Naive thymus-derived CD4-positive, alpha-beta T cell (primary cell): ENCODE data around the gene FBXL17. TPM values are rescaled to one million over a fixed set of nuclear protein-coding genes. Genes with fewer than 3 reads are reported as not detected.

ENCODE experiments used
- ATAC-seq: fragments of 150-1000 bp; cut with Tn5 transposase; 2 replicates; pipeline ENCODE4 v1.10.0; 2021; ENCODE audit warnings: mild to moderate bottlenecking, moderate library complexity
- CTCF ChIA-PET: fragments of 350-600 bp; sonication (Branson Sonifier 250); formaldehyde crosslinking; loops from one replicate; lab custom pipeline; 2021; ENCODE audit warnings: antibody characterized with exemption; lab: Charles Lee
- POLR2A ChIA-PET: fragments of 350-600 bp; sonication (Branson Sonifier 250); formaldehyde crosslinking; loops from one replicate; lab custom pipeline; 2021; ENCODE audit warnings: antibody characterized with exemption, inconsistent platforms; lab: Charles Lee
- DNase-seq, 9 donors: peaks; one replicate each; pipeline versions ENCODE4 v3.0.0 to v3.0.0-alpha.2; 2020 to 2022; ENCODE audit warnings: mixed read lengths in 1 of 9
- H3K27ac ChIP-seq: one replicate; pipeline ENCODE4 v1.7.0; 2013; ENCODE audit warnings: mild to moderate bottlenecking, low read depth, low read length, moderate library complexity
- H3K27me3 ChIP-seq, 2 donors: one replicate each; pipeline ENCODE4 v1.7.0; 2013; ENCODE audit warnings: low read length in 2 of 2, mild to moderate bottlenecking in 2 of 2, moderate library complexity in 2 of 2; ENCODE audit not compliant: control insufficient read depth in 2 of 2, insufficient read depth in 2 of 2
- H3K36me3 ChIP-seq, 3 experiments: 1 replicate in 2 of 3; 2 replicates in 1 of 3; pipeline ENCODE4 v1.7.0; 2013; ENCODE audit warnings: low read length in 3 of 3, mild to moderate bottlenecking in 3 of 3, moderate library complexity in 1 of 3; ENCODE audit not compliant: insufficient read depth in 3 of 3, control insufficient read depth in 2 of 3
- H3K4me1 ChIP-seq, 2 donors: one replicate each; pipeline ENCODE4 v1.7.0; 2013; ENCODE audit warnings: low read length in 2 of 2, mild to moderate bottlenecking in 2 of 2, moderate library complexity in 1 of 2; ENCODE audit not compliant: control insufficient read depth in 2 of 2, insufficient read depth in 2 of 2
- H3K4me3 ChIP-seq: 2 replicates; pipeline ENCODE4 v1.7.0; 2013; ENCODE audit warnings: mild to moderate bottlenecking, low read length
- H3K9me3 ChIP-seq, 3 experiments: 1 replicate in 2 of 3; 2 replicates in 1 of 3; pipeline ENCODE4 v1.7.0; 2013; ENCODE audit warnings: low read length in 3 of 3; ENCODE audit not compliant: control insufficient read depth in 2 of 3
- H3K27ac Mint-ChIP-seq, 9 donors: one replicate each; pipeline ENCODE4 v1.8.0; 2020 to 2022; ENCODE audit warnings: mixed read lengths in 9 of 9, mild to moderate bottlenecking in 8 of 9, moderate library complexity in 5 of 9, inconsistent platforms in 2 of 9
- H3K27me3 Mint-ChIP-seq, 5 donors: one replicate each; pipeline ENCODE4 v1.8.0; 2021 to 2022; ENCODE audit warnings: mixed read lengths in 5 of 5, mild to moderate bottlenecking in 1 of 5
- H3K36me3 Mint-ChIP-seq, 5 donors: one replicate each; pipeline ENCODE4 v1.8.0; 2020 to 2022; ENCODE audit warnings: mixed read lengths in 5 of 5, mild to moderate bottlenecking in 3 of 5, inconsistent platforms in 1 of 5
- H3K4me1 Mint-ChIP-seq, 7 donors: one replicate each; pipeline ENCODE4 v1.8.0; 2020 to 2022; ENCODE audit warnings: mixed read lengths in 7 of 7, mild to moderate bottlenecking in 3 of 7, inconsistent platforms in 1 of 7
- H3K4me3 Mint-ChIP-seq, 10 donors: one replicate each; pipeline ENCODE4 v1.8.0; 2020 to 2022; ENCODE audit warnings: mild to moderate bottlenecking in 10 of 10, mixed read lengths in 10 of 10, moderate library complexity in 6 of 10, inconsistent platforms in 2 of 10
- H3K9me3 Mint-ChIP-seq, 11 donors: one replicate each; pipeline ENCODE4 v1.8.0; 2020 to 2022; ENCODE audit warnings: mixed read lengths in 11 of 11, mild to moderate bottlenecking in 4 of 11, inconsistent platforms in 1 of 11, moderate library complexity in 1 of 11
- intact Hi-C, 2 donors: fragments of 100-400 bp; cut with micrococcal nuclease; formaldehyde crosslinking; loops; one replicate each; pipeline ENCODE4 v1.15.1; 2023
- polyA plus RNA-seq, 2 donors: library from polyadenylated mRNA; unstranded; fragments of 300-500 nt; fragmentation: Illumina TruSeq; gene quantifications; one replicate each; pipeline ENCODE4 v1.2.3, GENCODE V29; 2021
- total RNA-seq, 6 experiments: library from RNA in 5 of 6; stranded (reverse) in 5 of 6; gene quantifications; 1 replicate in 5 of 6; 2 replicates in 1 of 6; pipeline ENCODE4 v1.2.3 and lab custom pipeline; 2021 to 2026

Gene FBXL17
- total and polyA plus RNA-seq, 7 experiments from 2014 or later, result 4.4 to 28.4 (median 19.6) TPM

- ATAC-seq, result no peak
- no peaks in the 10 kb centered on the region for H3K9me3 ChIP-seq
- no peak for DNase-seq
- H3K27me3 ChIP-seq, result no peaks in the 10 kb centered on the region
- no peak overlapping the region for H3K4me3 Mint-ChIP-seq
- H3K4me1 ChIP-seq, result no peaks in the 10 kb centered on the region
- POLR2A ChIA-PET, result no interaction called here
- peaks cover 0 to 2% (median 0%) of the 10 kb centered on the region in 11 donors for H3K9me3 Mint-ChIP-seq
- intact Hi-C loops, result no loop called here
- no peaks in the 10 kb centered on the region for H3K36me3 Mint-ChIP-seq
- H3K4me3 ChIP-seq, result no peak overlapping the region
- CTCF ChIA-PET, result no interaction called here
- H3K36me3 ChIP-seq, result no peaks in the 10 kb centered on the region
- H3K27ac ChIP-seq, result no peak overlapping the region
- no peak overlapping the region for H3K27ac Mint-ChIP-seq
- H3K4me1 Mint-ChIP-seq, result peaks cover 0 to 3% (median 0%) of the 10 kb centered on the region in 7 donors
- H3K27me3 Mint-ChIP-seq, result peaks cover 0 to 10% (median 0%) of the 10 kb centered on the region in 5 donors
Observed at GRCh38 chr5:107853031-107853430, 528.9 kb downstream of the FBXL17 start.

- peaks cover 0 to 15% (median 0%) of the 10 kb centered on the region in 5 donors for H3K27me3 Mint-ChIP-seq
- ChIA-PET CTCF (no interaction called here), POLR2A (no interaction called here)
- H3K27me3 ChIP-seq, result no peaks in the 10 kb centered on the region
- no peaks in the 10 kb centered on the region for H3K9me3 ChIP-seq
- H3K36me3 Mint-ChIP-seq, result no peaks in the 10 kb centered on the region
- H3K9me3 Mint-ChIP-seq, result peaks cover 0 to 18% (median 2%) of the 10 kb centered on the region in 11 donors
- H3K36me3 ChIP-seq, result no peaks in the 10 kb centered on the region
- DNase-seq (no peak), ATAC-seq (no peak)
- intact Hi-C loops, result no loop called here
- H3K4me1 Mint-ChIP-seq, result no peaks in the 10 kb centered on the region
- H3K4me1 ChIP-seq, result no peaks in the 10 kb centered on the region
- no peak overlapping the region for H3K27ac Mint-ChIP-seq
- no peak overlapping the region for H3K4me3 Mint-ChIP-seq
- H3K4me3 ChIP-seq, result no peak overlapping the region
- no peak overlapping the region for H3K27ac ChIP-seq
Observed at GRCh38 chr5:107849118-107849517, 532.8 kb downstream of the FBXL17 start.

- peaks cover 12 to 27% (median 17%) of the 10 kb centered on the region in 5 donors for H3K27me3 Mint-ChIP-seq
- POLR2A ChIA-PET, result no interaction called here
- DNase-seq (no peak), ATAC-seq (no peak)
- no peaks in the 10 kb centered on the region for H3K36me3 Mint-ChIP-seq
- CTCF ChIA-PET, result no interaction called here
- Histone ChIP-seq H3K36me3 (no peaks in the 10 kb centered on the region), H3K27ac (no peak overlapping the region), H3K27me3 (no peaks in the 10 kb centered on the region), H3K9me3 (no peaks in the 10 kb centered on the region), H3K4me3 (no peak overlapping the region), H3K4me1 (no peaks in the 10 kb centered on the region)
- peaks cover 0 to 4% (median 0%) of the 10 kb centered on the region in 11 donors for H3K9me3 Mint-ChIP-seq
- no peak overlapping the region for H3K4me3 Mint-ChIP-seq
- intact Hi-C loops, result no loop called here
- no peaks in the 10 kb centered on the region for H3K4me1 Mint-ChIP-seq
- no peak overlapping the region for H3K27ac Mint-ChIP-seq
Observed at GRCh38 chr5:107840592-107840991, 541.3 kb downstream of the FBXL17 start.

GRCh38 chr5:107840161-107840560 lies 541.7 kb downstream of the FBXL17 start:
- no peak overlapping the region for H3K4me3 ChIP-seq
- Mint-ChIP-seq H3K27ac (no peak overlapping the region), H3K9me3 (peaks cover 0 to 1% (median 0%) of the 10 kb centered on the region in 11 donors), H3K27me3 (peaks cover 12 to 27% (median 17%) of the 10 kb centered on the region in 5 donors), H3K36me3 (no peaks in the 10 kb centered on the region), H3K4me1 (no peaks in the 10 kb centered on the region), H3K4me3 (no peak overlapping the region)
- no peaks in the 10 kb centered on the region for H3K27me3 ChIP-seq
- no peaks in the 10 kb centered on the region for H3K4me1 ChIP-seq
- no peak for DNase-seq
- no peak for ATAC-seq
- ChIA-PET CTCF (no interaction called here), POLR2A (no interaction called here)
- H3K36me3 ChIP-seq, result no peaks in the 10 kb centered on the region
- H3K27ac ChIP-seq, result no peak overlapping the region
- intact Hi-C loops, result no loop called here
- no peaks in the 10 kb centered on the region for H3K9me3 ChIP-seq

- H3K36me3 ChIP-seq, result no peaks in the 10 kb centered on the region
- Mint-ChIP-seq H3K27me3 (peaks cover 0 to 9% (median 4%) of the 10 kb centered on the region in 5 donors), H3K4me3 (no peak overlapping the region), H3K36me3 (no peaks in the 10 kb centered on the region), H3K27ac (no peak overlapping the region), H3K9me3 (peaks cover 0 to 1% (median 0%) of the 10 kb centered on the region in 11 donors), H3K4me1 (no peaks in the 10 kb centered on the region)
- H3K9me3 ChIP-seq, result no peaks in the 10 kb centered on the region
- intact Hi-C loops, result no loop called here
- ATAC-seq (no peak), DNase-seq (no peak)
- POLR2A ChIA-PET, result no interaction called here
- no peaks in the 10 kb centered on the region for H3K27me3 ChIP-seq
- H3K27ac ChIP-seq, result no peak overlapping the region
- CTCF ChIA-PET, result no interaction called here
- no peak overlapping the region for H3K4me3 ChIP-seq
- H3K4me1 ChIP-seq, result no peaks in the 10 kb centered on the region
Observed at GRCh38 chr5:107835096-107835495, 546.8 kb downstream of the FBXL17 start.

- Histone ChIP-seq H3K4me3 (no peak overlapping the region), H3K36me3 (no peaks in the 10 kb centered on the region), H3K9me3 (no peaks in the 10 kb centered on the region), H3K4me1 (no peaks in the 10 kb centered on the region), H3K27me3 (no peaks in the 10 kb centered on the region), H3K27ac (no peak overlapping the region)
- no peak overlapping the region for H3K4me3 Mint-ChIP-seq
- ATAC-seq (no peak), DNase-seq (no peak)
- H3K36me3 Mint-ChIP-seq, result no peaks in the 10 kb centered on the region
- peaks cover 0 to 7% (median 5%) of the 10 kb centered on the region in 5 donors for H3K27me3 Mint-ChIP-seq
- H3K9me3 Mint-ChIP-seq, result peaks cover 0 to 2% (median 0%) of the 10 kb centered on the region in 11 donors
- no peak overlapping the region for H3K27ac Mint-ChIP-seq
- intact Hi-C loops, result no loop called here
- ChIA-PET POLR2A (no interaction called here), CTCF (no interaction called here)
- H3K4me1 Mint-ChIP-seq, result no peaks in the 10 kb centered on the region
Observed at GRCh38 chr5:107832746-107833145, 549.2 kb downstream of the FBXL17 start.

GRCh38 chr5:107831612-107832395 lies 550.1 kb downstream of the FBXL17 start:
- no peaks in the 10 kb centered on the region for H3K36me3 Mint-ChIP-seq
- ChIA-PET POLR2A (no interaction called here), CTCF (no interaction called here)
- no peak overlapping the region for H3K27ac Mint-ChIP-seq
- H3K36me3 ChIP-seq, result no peaks in the 10 kb centered on the region
- H3K27me3 Mint-ChIP-seq, result peaks cover 0 to 10% (median 5%) of the 10 kb centered on the region in 5 donors
- no peak overlapping the region for H3K4me3 Mint-ChIP-seq
- no peaks in the 10 kb centered on the region for H3K27me3 ChIP-seq
- H3K27ac ChIP-seq, result no peak overlapping the region
- no peak for DNase-seq
- peaks cover 0 to 2% (median 0%) of the 10 kb centered on the region in 11 donors for H3K9me3 Mint-ChIP-seq
- H3K9me3 ChIP-seq, result no peaks in the 10 kb centered on the region
- no peak for ATAC-seq
- no peak overlapping the region for H3K4me3 ChIP-seq
- peaks cover 0 to 1% (median 0%) of the 10 kb centered on the region in 7 donors for H3K4me1 Mint-ChIP-seq
- intact Hi-C loops, result no loop called here
- no peaks in the 10 kb centered on the region for H3K4me1 ChIP-seq
